ENCODE measurements around the gene FAM118A.

GRCh38 chr22:45292731-45293442, 16.8 kb upstream of the FAM118A start:
- TF ChIP-seq, protein P1, sequence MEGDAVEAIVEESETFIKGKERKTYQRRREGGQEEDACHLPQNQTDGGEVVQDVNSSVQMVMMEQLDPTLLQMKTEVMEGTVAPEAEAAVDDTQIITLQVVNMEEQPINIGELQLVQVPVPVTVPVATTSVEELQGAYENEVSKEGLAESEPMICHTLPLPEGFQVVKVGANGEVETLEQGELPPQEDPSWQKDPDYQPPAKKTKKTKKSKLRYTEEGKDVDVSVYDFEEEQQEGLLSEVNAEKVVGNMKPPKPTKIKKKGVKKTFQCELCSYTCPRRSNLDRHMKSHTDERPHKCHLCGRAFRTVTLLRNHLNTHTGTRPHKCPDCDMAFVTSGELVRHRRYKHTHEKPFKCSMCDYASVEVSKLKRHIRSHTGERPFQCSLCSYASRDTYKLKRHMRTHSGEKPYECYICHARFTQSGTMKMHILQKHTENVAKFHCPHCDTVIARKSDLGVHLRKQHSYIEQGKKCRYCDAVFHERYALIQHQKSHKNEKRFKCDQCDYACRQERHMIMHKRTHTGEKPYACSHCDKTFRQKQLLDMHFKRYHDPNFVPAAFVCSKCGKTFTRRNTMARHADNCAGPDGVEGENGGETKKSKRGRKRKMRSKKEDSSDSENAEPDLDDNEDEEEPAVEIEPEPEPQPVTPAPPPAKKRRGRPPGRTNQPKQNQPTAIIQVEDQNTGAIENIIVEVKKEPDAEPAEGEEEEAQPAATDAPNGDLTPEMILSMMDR (IDR thresholded peaks at IDR 0.05) = no peak
- no peak for TF ChIP-seq POLR2A (IDR thresholded peaks at IDR 0.05)
